ENCODE results near the gene IRAK4.
A peak's percentile ranks its signal among the peaks of the same experiment; 100 is the strongest.

Gene IRAK4

GRCh38 chr12:43815416-43815815 is 56.7 kb downstream of the IRAK4 start:
- no peak for DNase-seq (ENCODE audit: low spot score)
- no peak for TF ChIP-seq CTCF (IDR thresholded peaks at IDR 0.05; ENCODE audit: poor library complexity, severe bottlenecking)
- Histone ChIP-seq H3K4me3 (ENCODE audit: severe bottlenecking) (no peak overlapping the region), H3K36me3 (ENCODE audit: low read depth) (no peaks in the 10 kb centered on the region), H3K4me1 (ENCODE audit: insufficient read depth, poor library complexity, severe bottlenecking) (peaks cover 4% of the 10 kb centered on the region), H3K27me3 (ENCODE audit: insufficient read depth, poor library complexity, severe bottlenecking) (no peaks in the 10 kb centered on the region), H3K27ac (ENCODE audit: poor library complexity, severe bottlenecking) (no peak overlapping the region), H3K9me3 (ENCODE audit: severe bottlenecking) (no peaks in the 10 kb centered on the region)
- no peak for ATAC-seq (ENCODE audit: low read depth)

- peaks cover 4% of the 10 kb centered on the region for H3K4me1 ChIP-seq (ENCODE audit: insufficient read depth, poor library complexity, severe bottlenecking)
- no peaks in the 10 kb centered on the region for H3K9me3 ChIP-seq (ENCODE audit: severe bottlenecking)
- H3K36me3 ChIP-seq (ENCODE audit: low read depth) = no peaks in the 10 kb centered on the region
- H3K27me3 ChIP-seq (ENCODE audit: insufficient read depth, poor library complexity, severe bottlenecking) = no peaks in the 10 kb centered on the region
- no peak for TF ChIP-seq CTCF (IDR thresholded peaks at IDR 0.05; ENCODE audit: poor library complexity, severe bottlenecking)
- H3K4me3 ChIP-seq (ENCODE audit: severe bottlenecking) = no peak overlapping the region
- ATAC-seq (ENCODE audit: low read depth) = peak; percentile 38; the same call in 2 of the 3 replicates
- H3K27ac ChIP-seq (ENCODE audit: poor library complexity, severe bottlenecking) = no peak overlapping the region
- no peak for DNase-seq (ENCODE audit: low spot score)
Observed at GRCh38 chr12:43816168-43816567, 57.4 kb downstream of the IRAK4 start.

GRCh38 chr12:43824207-43824775 is 65.5 kb downstream of the IRAK4 start:
- no peak for TF ChIP-seq CTCF (IDR thresholded peaks at IDR 0.05; ENCODE audit: poor library complexity, severe bottlenecking)

GRCh38 chr12:43826681-43827080 is 67.9 kb downstream of the IRAK4 start:
- no peak for TF ChIP-seq CTCF (IDR thresholded peaks at IDR 0.05; ENCODE audit: poor library complexity, severe bottlenecking)

More at GRCh38 chr12:43824207-43824775, 65.5 kb downstream of the IRAK4 start:
- H3K4me3 ChIP-seq (ENCODE audit: severe bottlenecking) = no peak overlapping the region
- DNase-seq (ENCODE audit: low spot score) (no peak), ATAC-seq (ENCODE audit: low read depth) (no peak)
- H3K27me3 ChIP-seq (ENCODE audit: insufficient read depth, poor library complexity, severe bottlenecking) = no peaks in the 10 kb centered on the region
- no peaks in the 10 kb centered on the region for H3K36me3 ChIP-seq (ENCODE audit: low read depth)
- no peaks in the 10 kb centered on the region for H3K4me1 ChIP-seq (ENCODE audit: insufficient read depth, poor library complexity, severe bottlenecking)
- H3K9me3 ChIP-seq (ENCODE audit: severe bottlenecking) = no peaks in the 10 kb centered on the region
- no peak overlapping the region for H3K27ac ChIP-seq (ENCODE audit: poor library complexity, severe bottlenecking)

GRCh38 chr12:43827093-43827492 is 68.3 kb downstream of the IRAK4 start:
- Histone ChIP-seq H3K9me3 (ENCODE audit: severe bottlenecking) (no peaks in the 10 kb centered on the region), H3K27me3 (ENCODE audit: insufficient read depth, poor library complexity, severe bottlenecking) (no peaks in the 10 kb centered on the region), H3K4me3 (ENCODE audit: severe bottlenecking) (no peak overlapping the region), H3K4me1 (ENCODE audit: insufficient read depth, poor library complexity, severe bottlenecking) (no peaks in the 10 kb centered on the region), H3K36me3 (ENCODE audit: low read depth) (no peaks in the 10 kb centered on the region), H3K27ac (ENCODE audit: poor library complexity, severe bottlenecking) (no peak overlapping the region)
- no peak for TF ChIP-seq CTCF (IDR thresholded peaks at IDR 0.05; ENCODE audit: poor library complexity, severe bottlenecking)
- ATAC-seq (ENCODE audit: low read depth) = no peak
- no peak for DNase-seq (ENCODE audit: low spot score)

More at GRCh38 chr12:43826681-43827080, 67.9 kb downstream of the IRAK4 start:
- no peak overlapping the region for H3K4me3 ChIP-seq (ENCODE audit: severe bottlenecking)
- H3K9me3 ChIP-seq (ENCODE audit: severe bottlenecking) = no peaks in the 10 kb centered on the region
- no peak overlapping the region for H3K27ac ChIP-seq (ENCODE audit: poor library complexity, severe bottlenecking)
- ATAC-seq (ENCODE audit: low read depth) (no peak), DNase-seq (ENCODE audit: low spot score) (no peak)
- no peaks in the 10 kb centered on the region for H3K36me3 ChIP-seq (ENCODE audit: low read depth)
- H3K4me1 ChIP-seq (ENCODE audit: insufficient read depth, poor library complexity, severe bottlenecking) = no peaks in the 10 kb centered on the region
- no peaks in the 10 kb centered on the region for H3K27me3 ChIP-seq (ENCODE audit: insufficient read depth, poor library complexity, severe bottlenecking)
